Activated CD4-positive, alpha-beta T cell treated with anti-CD3 and anti-CD28 coated beads, Interleukin-2, amount 10 ng/mL, durations not matched to agents 24 days and 14 days (primary cell): Measurements from ENCODE around the gene GPATCH8. TPM values are rescaled to one million over a fixed set of nuclear protein-coding genes. Genes with fewer than 3 reads are reported as not detected.
"Not testable (repeated sequence)": the region's sequence is repeated elsewhere in the genome, so short reads cannot be mapped to it uniquely, and the experiment has no call there.

Source experiments
- DNase-seq: peaks from one replicate; pipeline ENCODE4 v3.0.0; 2022
- H3K27ac Mint-ChIP-seq: one replicate; pipeline ENCODE4 v1.8.0; 2022; ENCODE audit warnings: mild to moderate bottlenecking, mixed read lengths
- H3K27me3 Mint-ChIP-seq: one replicate; pipeline ENCODE4 v1.8.0; 2022; ENCODE audit warnings: mixed read lengths
- H3K36me3 Mint-ChIP-seq: one replicate; pipeline ENCODE4 v1.8.0; 2022; ENCODE audit warnings: low read depth, mild to moderate bottlenecking, mixed read lengths
- H3K4me1 Mint-ChIP-seq: one replicate; pipeline ENCODE4 v1.8.0; 2021; ENCODE audit warnings: mixed read lengths
- H3K4me3 Mint-ChIP-seq: one replicate; pipeline ENCODE4 v1.8.0; 2022; ENCODE audit warnings: mild to moderate bottlenecking, moderate library complexity, mixed read lengths
- H3K9me3 Mint-ChIP-seq: one replicate; pipeline ENCODE4 v1.8.0; 2021; ENCODE audit warnings: mixed read lengths
- intact Hi-C: fragments of 100-400 bp; cut with micrococcal nuclease; formaldehyde crosslinking; loops from one replicate; pipeline ENCODE4 v1.15.1; 2023
- total RNA-seq: library from RNA; stranded (reverse); gene quantifications from 2 replicates; pipeline ENCODE4 v1.2.3, GENCODE V29; 2022

The GPATCH8 gene
- total RNA-seq, 1 donor from 2014 or later = 46.4 TPM

GRCh38 chr17:44414394-44415155, 88.6 kb downstream of the GPATCH8 start:
- H3K27ac Mint-ChIP-seq = no peak overlapping the region
- H3K27me3 Mint-ChIP-seq = no peaks in the 10 kb centered on the region
- no peak for DNase-seq
- intact Hi-C loops = no loop called here
- H3K36me3 Mint-ChIP-seq = peaks cover 26% of the 10 kb centered on the region
- no peaks in the 10 kb centered on the region for H3K9me3 Mint-ChIP-seq
- H3K4me1 Mint-ChIP-seq = peaks cover 12% of the 10 kb centered on the region
- H3K4me3 Mint-ChIP-seq = no peak overlapping the region

- Mint-ChIP-seq H3K36me3 (peaks cover 8% of the 10 kb centered on the region), H3K4me3 (no peak overlapping the region), H3K27me3 (no peaks in the 10 kb centered on the region), H3K4me1 (no peaks in the 10 kb centered on the region), H3K27ac (no peak overlapping the region), H3K9me3 (no peaks in the 10 kb centered on the region)
- no peak for DNase-seq
- intact Hi-C loops = no loop called here
These were observed 93.7 kb downstream of the GPATCH8 start for GRCh38 chr17:44409309-44410028.

GRCh38 chr17:44408786-44409185, 94.4 kb downstream of the GPATCH8 start:
- no peak for DNase-seq
- no peaks in the 10 kb centered on the region for H3K9me3 Mint-ChIP-seq
- H3K27me3 Mint-ChIP-seq = no peaks in the 10 kb centered on the region
- no peak overlapping the region for H3K27ac Mint-ChIP-seq
- H3K4me3 Mint-ChIP-seq = no peak overlapping the region
- H3K4me1 Mint-ChIP-seq = no peaks in the 10 kb centered on the region
- H3K36me3 Mint-ChIP-seq = peaks cover 6% of the 10 kb centered on the region
- intact Hi-C loops = no loop called here

- Mint-ChIP-seq H3K9me3 (no peaks in the 10 kb centered on the region), H3K36me3 (peaks cover 32% of the 10 kb centered on the region)
- DNase-seq = no peak
These were observed 100.5 kb downstream of the GPATCH8 start for GRCh38 chr17:44402564-44403172.

GRCh38 chr17:44400226-44400847, 102.9 kb downstream of the GPATCH8 start:
- Mint-ChIP-seq H3K27me3 (no peaks in the 10 kb centered on the region), H3K9me3 (no peaks in the 10 kb centered on the region), H3K4me3 (no peak overlapping the region), H3K4me1 (peaks cover 6% of the 10 kb centered on the region), H3K36me3 (peaks cover 46% of the 10 kb centered on the region), H3K27ac (no peak overlapping the region)
- DNase-seq = no peak
- intact Hi-C loops = no loop called here

More at GRCh38 chr17:44402564-44403172, 100.5 kb downstream of the GPATCH8 start:
- H3K27ac Mint-ChIP-seq = no peak overlapping the region
- H3K4me1 Mint-ChIP-seq = peaks cover 4% of the 10 kb centered on the region
- no peaks in the 10 kb centered on the region for H3K27me3 Mint-ChIP-seq
- H3K4me3 Mint-ChIP-seq = no peak overlapping the region
- intact Hi-C loops = no loop called here

GRCh38 chr17:44398692-44399691, 104.2 kb downstream of the GPATCH8 start:
- peaks cover 6% of the 10 kb centered on the region for H3K4me1 Mint-ChIP-seq
- intact Hi-C loops = no loop called here
- no peak overlapping the region for H3K4me3 Mint-ChIP-seq
- no peaks in the 10 kb centered on the region for H3K9me3 Mint-ChIP-seq
- H3K27me3 Mint-ChIP-seq = no peaks in the 10 kb centered on the region
- no peak overlapping the region for H3K27ac Mint-ChIP-seq
- H3K36me3 Mint-ChIP-seq = peaks cover 45% of the 10 kb centered on the region
- no peak for DNase-seq

- H3K9me3 Mint-ChIP-seq = no peaks in the 10 kb centered on the region
- peaks cover 43% of the 10 kb centered on the region for H3K36me3 Mint-ChIP-seq
- no peak for DNase-seq
- H3K27ac Mint-ChIP-seq = no peak overlapping the region
- peaks cover 10% of the 10 kb centered on the region for H3K4me1 Mint-ChIP-seq
- H3K4me3 Mint-ChIP-seq = no peak overlapping the region
- intact Hi-C loops = no loop called here
- no peaks in the 10 kb centered on the region for H3K27me3 Mint-ChIP-seq
These were observed 105.4 kb downstream of the GPATCH8 start for GRCh38 chr17:44397479-44398440.

- intact Hi-C loops = no loop called here
- Mint-ChIP-seq H3K4me3 (no peak overlapping the region), H3K27ac (no peak overlapping the region), H3K27me3 (no peaks in the 10 kb centered on the region), H3K4me1 (peaks cover 8% of the 10 kb centered on the region), H3K9me3 (no peaks in the 10 kb centered on the region), H3K36me3 (peaks cover 38% of the 10 kb centered on the region)
- no peak for DNase-seq
These were observed 106.3 kb downstream of the GPATCH8 start for GRCh38 chr17:44396946-44397345.

GRCh38 chr17:44394833-44395232, 108.4 kb downstream of the GPATCH8 start:
- Mint-ChIP-seq H3K9me3 (no peaks in the 10 kb centered on the region), H3K4me1 (peaks cover 9% of the 10 kb centered on the region), H3K27ac (no peak overlapping the region), H3K27me3 (no peaks in the 10 kb centered on the region), H3K4me3 (no peak overlapping the region), H3K36me3 (peaks cover 26% of the 10 kb centered on the region)
- DNase-seq = no peak
- intact Hi-C loops = no loop called here

GRCh38 chr17:44394112-44394511, 109.1 kb downstream of the GPATCH8 start:
- H3K4me1 Mint-ChIP-seq = peaks cover 15% of the 10 kb centered on the region
- H3K9me3 Mint-ChIP-seq, intact Hi-C loops, H3K27ac Mint-ChIP-seq, H3K27me3 Mint-ChIP-seq, DNase-seq, H3K4me3 Mint-ChIP-seq: not testable (repeated sequence)
- peaks cover 22% of the 10 kb centered on the region for H3K36me3 Mint-ChIP-seq

- intact Hi-C loops = no loop called here
- Mint-ChIP-seq H3K4me3 (no peak overlapping the region), H3K9me3 (no peaks in the 10 kb centered on the region), H3K27ac (no peak overlapping the region), H3K36me3 (peaks cover 2% of the 10 kb centered on the region), H3K4me1 (peaks cover 15% of the 10 kb centered on the region), H3K27me3 (peaks cover 4% of the 10 kb centered on the region)
- DNase-seq = no peak
These were observed 112.8 kb downstream of the GPATCH8 start for GRCh38 chr17:44390250-44390870.

- Mint-ChIP-seq H3K36me3 (peaks cover 2% of the 10 kb centered on the region), H3K27me3 (peaks cover 6% of the 10 kb centered on the region), H3K9me3 (no peaks in the 10 kb centered on the region), H3K27ac (no peak overlapping the region), H3K4me3 (no peak overlapping the region), H3K4me1 (peaks cover 17% of the 10 kb centered on the region)
- DNase-seq = no peak
- intact Hi-C loops = loop anchor here (10.0 kb wide), 1 partner anchor 115 kb away; the partner anchor contains the start of gene GPATCH8
These were observed 113.4 kb downstream of the GPATCH8 start for GRCh38 chr17:44389723-44390202.
